Activated CD8-positive, alpha-beta T cell treated with anti-CD3 and anti-CD28 coated beads for 36 hours (primary cell): ENCODE results near the gene GNAL. TPM values are rescaled to one million over a fixed set of nuclear protein-coding genes. Genes with fewer than 3 reads are reported as not detected.

Source experiments
- ATAC-seq: fragments of 200-7000 bp; cut with Tn5 transposase; one replicate; pipeline ENCODE4 v1.10.0; 2021; ENCODE audit warnings: mild to moderate bottlenecking, moderate library complexity
- CTCF ChIA-PET: fragments of 350-600 bp; sonication (Branson Sonifier 250); formaldehyde crosslinking; loops from one replicate; lab custom pipeline; 2021; ENCODE audit warnings: antibody characterized with exemption; lab: Charles Lee
- POLR2A ChIA-PET: fragments of 350-600 bp; sonication (Branson Sonifier 250); formaldehyde crosslinking; loops from one replicate; lab custom pipeline; 2021; ENCODE audit warnings: antibody characterized with exemption; lab: Charles Lee
- DNase-seq: peaks from one replicate; pipeline ENCODE4 v3.0.0-alpha.2; 2020
- H3K27ac Mint-ChIP-seq: one replicate; pipeline ENCODE4 v1.8.0; 2021; ENCODE audit warnings: mild to moderate bottlenecking, mixed read lengths
- H3K27me3 Mint-ChIP-seq: one replicate; pipeline ENCODE4 v1.8.0; 2021; ENCODE audit warnings: mixed read lengths
- H3K36me3 Mint-ChIP-seq: one replicate; pipeline ENCODE4 v1.8.0; 2021; ENCODE audit warnings: low read depth, mixed read lengths
- H3K4me1 Mint-ChIP-seq: one replicate; pipeline ENCODE4 v1.8.0; 2021; ENCODE audit warnings: low read depth, mixed read lengths
- H3K4me3 Mint-ChIP-seq: one replicate; pipeline ENCODE4 v1.8.0; 2021; ENCODE audit warnings: mild to moderate bottlenecking, moderate library complexity, mixed read lengths
- H3K9me3 Mint-ChIP-seq: one replicate; pipeline ENCODE4 v1.8.0; 2021; ENCODE audit warnings: mixed read lengths
- intact Hi-C: fragments of 100-400 bp; cut with micrococcal nuclease; formaldehyde crosslinking; loops from one replicate; pipeline ENCODE4 v1.10.0; 2022
- total RNA-seq, 2 experiments: library from RNA; stranded (reverse); gene quantifications; one replicate each; pipeline ENCODE4 v1.2.3, GENCODE V29; 2021
- TF ChIP-seq, protein P1 (sequence below): fragments of 200-600 bp; IDR thresholded peaks from one replicate; pipeline ENCODE4 v1.8.0; 2022; ENCODE audit warnings: antibody characterized with exemption, mild to moderate bottlenecking

GNAL gene
- total RNA-seq, 2 experiments from 2014 or later = 0.11 TPM; not detected in 1

GRCh38 chr18:11811009-11811408 is 121.9 kb downstream of the GNAL start:
- Mint-ChIP-seq H3K4me1 (no peaks in the 10 kb centered on the region), H3K4me3 (no peak overlapping the region), H3K27me3 (peaks cover 1% of the 10 kb centered on the region), H3K36me3 (no peaks in the 10 kb centered on the region), H3K9me3 (no peaks in the 10 kb centered on the region), H3K27ac (no peak overlapping the region)
- DNase-seq (no peak), ATAC-seq (no peak)
- ChIA-PET CTCF (no interaction called here), POLR2A (no interaction called here)
- intact Hi-C loops = no loop called here
- TF ChIP-seq, protein P1, sequence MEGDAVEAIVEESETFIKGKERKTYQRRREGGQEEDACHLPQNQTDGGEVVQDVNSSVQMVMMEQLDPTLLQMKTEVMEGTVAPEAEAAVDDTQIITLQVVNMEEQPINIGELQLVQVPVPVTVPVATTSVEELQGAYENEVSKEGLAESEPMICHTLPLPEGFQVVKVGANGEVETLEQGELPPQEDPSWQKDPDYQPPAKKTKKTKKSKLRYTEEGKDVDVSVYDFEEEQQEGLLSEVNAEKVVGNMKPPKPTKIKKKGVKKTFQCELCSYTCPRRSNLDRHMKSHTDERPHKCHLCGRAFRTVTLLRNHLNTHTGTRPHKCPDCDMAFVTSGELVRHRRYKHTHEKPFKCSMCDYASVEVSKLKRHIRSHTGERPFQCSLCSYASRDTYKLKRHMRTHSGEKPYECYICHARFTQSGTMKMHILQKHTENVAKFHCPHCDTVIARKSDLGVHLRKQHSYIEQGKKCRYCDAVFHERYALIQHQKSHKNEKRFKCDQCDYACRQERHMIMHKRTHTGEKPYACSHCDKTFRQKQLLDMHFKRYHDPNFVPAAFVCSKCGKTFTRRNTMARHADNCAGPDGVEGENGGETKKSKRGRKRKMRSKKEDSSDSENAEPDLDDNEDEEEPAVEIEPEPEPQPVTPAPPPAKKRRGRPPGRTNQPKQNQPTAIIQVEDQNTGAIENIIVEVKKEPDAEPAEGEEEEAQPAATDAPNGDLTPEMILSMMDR = no peak

DNA sequence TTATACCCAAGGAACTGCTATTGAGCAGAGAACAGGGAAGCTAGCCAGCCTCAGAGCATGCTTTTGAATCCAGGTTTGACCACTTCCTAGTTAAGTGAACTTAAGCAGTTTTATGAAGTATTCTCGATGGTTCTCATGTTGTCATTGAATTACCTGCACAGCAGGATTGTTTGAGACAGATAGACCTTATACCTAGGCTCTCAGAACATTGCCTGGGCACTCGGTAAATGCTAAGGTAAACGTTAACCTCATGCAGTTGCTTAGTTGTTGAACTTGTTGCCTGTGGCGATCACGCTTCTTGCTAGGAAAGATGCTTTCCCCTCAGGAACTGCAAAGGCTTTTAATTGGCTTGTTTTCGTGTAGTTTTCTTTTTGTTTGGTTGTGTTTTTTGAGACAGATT is 128.2 kb downstream of the GNAL start:
- intact Hi-C loops = no loop called here
- Mint-ChIP-seq H3K4me3 (no peak overlapping the region), H3K4me1 (no peaks in the 10 kb centered on the region), H3K36me3 (no peaks in the 10 kb centered on the region), H3K27ac (no peak overlapping the region), H3K9me3 (no peaks in the 10 kb centered on the region), H3K27me3 (no peaks in the 10 kb centered on the region)
- DNase-seq = no peak
- ChIA-PET CTCF (interaction anchor here (1.0 kb wide), 1 partner anchor 121 kb away, joined by 3 read pairs; no protein-coding TSS in a partner anchor), POLR2A (no interaction called here)
- TF ChIP-seq, protein P1 = no peak
- ATAC-seq = no peak

GRCh38 chr18:11818486-11819203 is 129.6 kb downstream of the GNAL start:
- no peaks in the 10 kb centered on the region for H3K9me3 Mint-ChIP-seq
- no peak overlapping the region for H3K27ac Mint-ChIP-seq
- ATAC-seq (no peak), DNase-seq (no peak)
- ChIA-PET CTCF (no interaction called here), POLR2A (no interaction called here)
- intact Hi-C loops = no loop called here
- TF ChIP-seq, protein P1 = no peak
- no peaks in the 10 kb centered on the region for H3K36me3 Mint-ChIP-seq
- no peaks in the 10 kb centered on the region for H3K4me1 Mint-ChIP-seq
- H3K4me3 Mint-ChIP-seq = no peak overlapping the region
- H3K27me3 Mint-ChIP-seq = no peaks in the 10 kb centered on the region

GRCh38 chr18:11819938-11820337 is 130.9 kb downstream of the GNAL start:
- Mint-ChIP-seq H3K4me1 (no peaks in the 10 kb centered on the region), H3K4me3 (no peak overlapping the region), H3K27ac (no peak overlapping the region), H3K36me3 (no peaks in the 10 kb centered on the region), H3K9me3 (no peaks in the 10 kb centered on the region), H3K27me3 (no peaks in the 10 kb centered on the region)
- TF ChIP-seq, protein P1 = no peak
- no peak for DNase-seq
- ATAC-seq = no peak
- CTCF ChIA-PET = interaction anchor here (1.4 kb wide), 1 partner anchor 87 kb away, joined by 3 read pairs; no protein-coding TSS in a partner anchor
- intact Hi-C loops = no loop called here
- POLR2A ChIA-PET = no interaction called here

GRCh38 chr18:11820697-11821096 is 131.6 kb downstream of the GNAL start:
- DNase-seq = no peak
- POLR2A ChIA-PET = no interaction called here
- intact Hi-C loops = no loop called here
- H3K4me3 Mint-ChIP-seq = no peak overlapping the region
- no peak for ATAC-seq
- CTCF ChIA-PET = interaction anchor here (1.4 kb wide), 1 partner anchor 88 kb away, joined by 3 read pairs; no protein-coding TSS in a partner anchor
- TF ChIP-seq, protein P1 = no peak
- H3K27ac Mint-ChIP-seq = no peak overlapping the region
- no peaks in the 10 kb centered on the region for H3K9me3 Mint-ChIP-seq
- no peaks in the 10 kb centered on the region for H3K36me3 Mint-ChIP-seq
- no peaks in the 10 kb centered on the region for H3K4me1 Mint-ChIP-seq
- H3K27me3 Mint-ChIP-seq = no peaks in the 10 kb centered on the region
